Epithelial cell of proximal tubule (primary cell): Measurements from ENCODE around the gene METTL25B. TPM values are rescaled to one million over a fixed set of nuclear protein-coding genes. Genes with fewer than 3 reads are reported as not detected.

ENCODE experiments used
- DNase-seq: peaks from one replicate; pipeline ENCODE4 v3.0.0-alpha.2; 2011; ENCODE audit warnings: low read depth
- H3K4me3 ChIP-seq: 2 replicates; pipeline ENCODE4 v1.5.1; 2011; ENCODE audit warnings: low read depth, mild to moderate bottlenecking, low read length
- CTCF ChIP-seq: conservative IDR thresholded peaks from 2 replicates; pipeline ENCODE4 v1.5.1; 2012; ENCODE audit warnings: low read depth, mild to moderate bottlenecking, low read length
- total RNA-seq: library from RNA; depleted of rRNA; stranded (reverse); fragments of >200 nt; gene quantifications from 2 replicates; pipeline ENCODE4 v1.2.3, GENCODE V29; 2015

METTL25B gene
- total RNA-seq, 1 donor from 2014 or later, result 19.9 TPM

DNA sequence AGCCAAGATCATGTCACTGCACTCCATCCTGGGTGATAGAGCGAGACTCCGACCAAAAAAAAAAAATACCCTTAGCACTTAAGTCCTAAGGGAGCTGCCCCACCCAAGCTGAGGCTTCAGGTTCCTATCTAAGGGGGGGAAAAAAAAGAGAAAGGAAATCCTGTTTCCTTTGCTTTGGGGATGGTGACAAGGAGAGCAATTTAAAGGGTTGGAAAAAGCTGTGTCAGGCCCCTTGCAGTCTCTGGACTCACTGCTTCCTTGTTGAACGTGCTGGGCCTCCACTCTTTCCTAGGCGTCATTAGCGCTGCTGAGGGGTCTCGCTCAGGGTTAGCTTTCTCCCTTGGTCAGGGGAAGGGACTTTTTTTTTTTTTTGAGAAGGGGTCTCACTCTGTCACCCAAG, 57.2 kb downstream of the METTL25B start:
- TF ChIP-seq CTCF, result no peak
- no peak for DNase-seq
- no peak overlapping the region for H3K4me3 ChIP-seq

Other genes starting within 250 kb of the METTL25B start
- gene MEF2D, start 227.7 kb upstream of the METTL25B start, total RNA-seq, result 10.6 and 10.7 TPM in 2 replicates
- gene IQGAP3, start 155.9 kb upstream of the METTL25B start, total RNA-seq, result 65.0 and 65.3 TPM in 2 replicates
- not detected in 2 replicates for gene TTC24, start 148.7 kb upstream of the METTL25B start, total RNA-seq
- 124 and 127 TPM in 2 replicates for gene NAXE, start 136.7 kb upstream of the METTL25B start, total RNA-seq
- gene GPATCH4, start 127.0 kb upstream of the METTL25B start, total RNA-seq, result 15.9 and 22.9 TPM in 2 replicates
- not detected in 2 replicates for gene HAPLN2, start 109.1 kb upstream of the METTL25B start, total RNA-seq
- not detected in 2 replicates for gene BCAN, start 86.4 kb upstream of the METTL25B start, total RNA-seq
- gene NES, start 51.1 kb upstream of the METTL25B start, total RNA-seq, result 11.6 and 70.2 TPM in 2 replicates
- 12.2 and 77.1 TPM in 2 replicates for gene CRABP2, start 22.9 kb upstream of the METTL25B start, total RNA-seq
- 19.4 and 26.4 TPM in 2 replicates for gene ISG20L2, start 297 bp downstream of the METTL25B start, total RNA-seq
- 47.7 and 65.8 TPM in 2 replicates for gene MRPL24, start 12.6 kb downstream of the METTL25B start, total RNA-seq
- 279 and 348 TPM in 2 replicates for gene HDGF, start 23.2 kb downstream of the METTL25B start, total RNA-seq
- gene PRCC, start 39.1 kb downstream of the METTL25B start, total RNA-seq, result 49.5 and 51.2 TPM in 2 replicates
- 2.0 and 3.5 TPM in 2 replicates for gene SH2D2A, start 88.4 kb downstream of the METTL25B start, total RNA-seq
- not detected in 2 replicates for gene INSRR, start 130.6 kb downstream of the METTL25B start, total RNA-seq
- not detected in 2 replicates for gene NTRK1, start 132.4 kb downstream of the METTL25B start, total RNA-seq
- gene PEAR1, start 165.2 kb downstream of the METTL25B start, total RNA-seq, result 19.0 and 20.8 TPM in 2 replicates
- gene LRRC71, start 192.2 kb downstream of the METTL25B start, total RNA-seq, result not detected in 2 replicates